HepG2 (cell line): ENCODE results near the gene ALX4. TPM values are rescaled to one million over a fixed set of nuclear protein-coding genes. Genes with fewer than 3 reads are reported as not detected.

Experiments
- ATAC-seq: fragments of 200-7000 bp; cut with Tn5 transposase; 3 replicates; pipeline ENCODE4 v1.9.1; 2020; ENCODE audit warnings: mild to moderate bottlenecking, moderate library complexity
- BruUV-seq: library from RNA; stranded (reverse); fragments of 400-500 nt; replicated peaks from 2 replicates; lab custom pipeline; 2021; lab: Mats Ljungman, UMichigan
- CTCF ChIA-PET: fragments of 300-600 bp; formaldehyde crosslinking; extraction: SDS; loops from one replicate; lab custom pipeline; 2021; ENCODE audit warnings: low total read pairs, inconsistent platforms, low intra/inter-chr PET ratio; lab: Yijun Ruan, JAX
- POLR2A ChIA-PET: fragments of 350-600 bp; sonication (Branson Sonifier 250); formaldehyde crosslinking; loops from one replicate; lab custom pipeline; 2020; ENCODE audit warnings: antibody characterized with exemption, inconsistent platforms; lab: Yijun Ruan, JAX
- DNase-seq: peaks from one replicate; pipeline ENCODE4 v3.0.0-alpha.2; 2015; ENCODE audit warnings: low spot score
- FAIRE-seq: peaks from 3 replicates; lab custom pipeline; 2011; peaks lifted over from hg19 to GRCh38; lab: Jason Lieb, UNC
- H2AFZ ChIP-seq: one replicate; pipeline ENCODE4 v1.6.1; 2011; ENCODE audit warnings: low read length, inconsistent platforms
- H3K27ac ChIP-seq: fragments of 300-600 bp; 3 replicates; pipeline ENCODE4 v1.8.0; 2011; ENCODE audit warnings: mixed run types, mild to moderate bottlenecking, mixed read lengths, low read length, inconsistent platforms; ENCODE audit not compliant: insufficient read depth; ENCODE audit errors: extremely low read length
- H3K27me3 ChIP-seq, 2 experiments: fragments of 200-600 bp in 1 of 2; 2 replicates in 1 of 2; 3 replicates in 1 of 2; pipeline versions ENCODE4 v1.6.0 to v1.8.0; 2011; ENCODE audit warnings: low read length in 2 of 2, mild to moderate bottlenecking in 2 of 2, moderate library complexity in 2 of 2, inconsistent platforms in 1 of 2; ENCODE audit not compliant: insufficient read depth in 2 of 2, control insufficient read depth in 1 of 2
- H3K36me3 ChIP-seq, 2 experiments: fragments of 200-600 bp in 1 of 2; replicated peaks in 1 of 2; 2 replicates in 1 of 2; 3 replicates in 1 of 2; pipeline versions ENCODE4 v1.5.1 to v1.8.0; 2011; ENCODE audit warnings: low read length in 2 of 2, inconsistent platforms in 1 of 2; ENCODE audit not compliant: insufficient read depth in 2 of 2, control insufficient read depth in 1 of 2
- H3K4me1 ChIP-seq: 2 replicates; pipeline ENCODE4 v1.5.1; 2012; ENCODE audit warnings: low read length, inconsistent platforms; ENCODE audit not compliant: insufficient read depth
- H3K4me2 ChIP-seq: 2 replicates; pipeline ENCODE4 v1.6.0; 2011; ENCODE audit warnings: low read depth, low read length, inconsistent platforms
- H3K4me3 ChIP-seq, 3 experiments: fragments of 200-600 bp in 1 of 3; sonication (generic), shearing (Covaris generic) in 1 of 3; replicated peaks in 1 of 3; 2 replicates each; pipeline ENCODE4 v1.5.1; 2011 to 2016; ENCODE audit warnings: low read length in 3 of 3, inconsistent platforms in 2 of 3, low read depth in 2 of 3, mild to moderate bottlenecking in 2 of 3, control low read depth in 1 of 3, mixed read lengths in 1 of 3; ENCODE audit not compliant: insufficient read depth in 1 of 3
- H3K79me2 ChIP-seq: one replicate; pipeline ENCODE4 v1.6.1; 2011; ENCODE audit warnings: low read length, inconsistent platforms; ENCODE audit not compliant: insufficient read depth
- H3K9ac ChIP-seq: 2 replicates; pipeline ENCODE4 v1.6.0; 2011; ENCODE audit warnings: mild to moderate bottlenecking, low read depth, low read length, inconsistent platforms; ENCODE audit not compliant: insufficient read depth
- H3K9me3 ChIP-seq: 2 replicates; pipeline ENCODE4 v1.5.1; 2012; ENCODE audit warnings: mild to moderate bottlenecking, low read length
- H4K20me1 ChIP-seq: 2 replicates; pipeline ENCODE4 v1.6.0; 2011; ENCODE audit warnings: inconsistent platforms, mild to moderate bottlenecking, low read length, moderate library complexity; ENCODE audit not compliant: insufficient read depth
- CENPT ChIP-seq: sonication (generic); formaldehyde crosslinking; IDR thresholded peaks from 2 replicates; pipeline ENCODE4 v1.8.0; 2022; ENCODE audit warnings: low read depth, mild to moderate bottlenecking, moderate library complexity, missing genetic modification reagents
- JUN ChIP-seq: sonication (generic); formaldehyde crosslinking; IDR thresholded peaks from 2 replicates; pipeline ENCODE4 v1.4.0; 2020; ENCODE audit warnings: mild to moderate bottlenecking, missing genetic modification reagents
- NCOR1 ChIP-seq: fragments of 200-600 bp; sonication (generic); IDR thresholded peaks from 2 replicates; pipeline ENCODE4 v1.7.0; 2017; ENCODE audit warnings: antibody characterized with exemption, low read length, borderline replicate concordance
- NFYC ChIP-seq: IDR thresholded peaks from 2 replicates; pipeline ENCODE4 v1.6.1; 2016; ENCODE audit warnings: missing genetic modification reagents, missing compliant biosample characterization
- NR2F6 ChIP-seq, 2 experiments: IDR thresholded peaks; 2 replicates each; pipeline ENCODE4 v1.6.1; 2016; ENCODE audit warnings: antibody characterized with exemption in 1 of 2, mild to moderate bottlenecking in 1 of 2
- PITX1 ChIP-seq: sonication (generic); formaldehyde crosslinking; IDR thresholded peaks from 2 replicates; pipeline ENCODE4 v1.5.1; 2020; ENCODE audit warnings: mild to moderate bottlenecking, missing genetic modification reagents
- SAP130 ChIP-seq: IDR thresholded peaks from 2 replicates; pipeline ENCODE4 v1.6.1; 2016; ENCODE audit warnings: low read depth
- SRF ChIP-seq: IDR thresholded peaks from 2 replicates; pipeline ENCODE4 v1.6.1; 2011; ENCODE audit warnings: mild to moderate bottlenecking, low read depth, low read length, moderate library complexity
- TAF15 ChIP-seq: fragments of 200-400 bp; formaldehyde crosslinking; IDR thresholded peaks from one replicate; pipeline ENCODE4 v1.6.1; 2018; ENCODE audit warnings: mild to moderate bottlenecking, low read depth, low read length; ENCODE audit not compliant: poor library complexity, severe bottlenecking
- TEAD3 ChIP-seq: optimal IDR thresholded peaks from 2 replicates; pipeline ENCODE3; 2016; ENCODE audit warnings: borderline replicate concordance
- TRIM24 ChIP-seq: sonication (generic); formaldehyde crosslinking; IDR thresholded peaks from 2 replicates; pipeline ENCODE4 v1.8.0; 2022; ENCODE audit warnings: mild to moderate bottlenecking, missing genetic modification reagents
- ZNF761 ChIP-seq: sonication (generic); formaldehyde crosslinking; conservative IDR thresholded peaks from 2 replicates; pipeline ENCODE4 v1.4.0; 2020; ENCODE audit warnings: mild to moderate bottlenecking, missing genetic modification reagents
- ZNF891 ChIP-seq: sonication (generic); formaldehyde crosslinking; IDR thresholded peaks from 2 replicates; pipeline ENCODE4 v1.5.0; 2020; ENCODE audit warnings: mild to moderate bottlenecking, missing genetic modification reagents
- ZSCAN20 ChIP-seq: sonication (generic); formaldehyde crosslinking; IDR thresholded peaks from 2 replicates; pipeline ENCODE4 v1.4.0; 2020; ENCODE audit warnings: missing genetic modification reagents, mild to moderate bottlenecking, borderline replicate concordance
- ZZZ3 ChIP-seq: sonication (generic); formaldehyde crosslinking; IDR thresholded peaks from 2 replicates; pipeline ENCODE4 v1.4.0; 2020; ENCODE audit warnings: missing genetic modification reagents, mild to moderate bottlenecking, borderline replicate concordance
- WGBS: methylation state at CpG from one replicate; pipeline ENCODE4 v1.1.6; 2017; ENCODE audit warnings: low lambda C conversion rate; 5-methylcytosine and 5-hydroxymethylcytosine counted together
- in situ Hi-C: cut with HindIII; loops from 2 replicates; pipeline ENCODE4 v1.10.0; 2017; ENCODE audit warnings: low pct_unique_long_range_greater_than_20kb; ENCODE audit not compliant: extremely low pct_ligation_motif_present
- intact Hi-C: fragments of 100-400 bp; cut with micrococcal nuclease; formaldehyde crosslinking; loops from one replicate; pipeline ENCODE4 v1.10.0; 2022; ENCODE audit not compliant: unreplicated experiment
- polyA plus RNA-seq, 8 experiments: library from polyadenylated mRNA; depleted of rRNA in 3 of 8; stranded (reverse) in 7 of 8; unstranded in 1 of 8; fragments of >200 nt; fragmentation: Illumina TruSeq in 4 of 8; extraction: Trizol in 4 of 8; gene quantifications; 2 replicates each; pipeline versions ENCODE4 v1.2.1 to v1.2.3, GENCODE V29; 2011 to 2016; ENCODE audit warnings: low read depth in 4 of 8, missing spikeins in 1 of 8, mixed read lengths in 1 of 8; ENCODE audit not compliant: insufficient read depth in 1 of 8
- total RNA-seq, 5 experiments: library from RNA; depleted of rRNA; stranded (reverse); fragments of >200 nt; fragmentation: Illumina TruSeq; extraction: Trizol; gene quantifications; 2 replicates each; pipeline ENCODE4 v1.2.3, GENCODE V29; 2016; ENCODE audit warnings: low read depth in 1 of 5
- TF ChIP-seq, protein P1 (sequence below): sonication (generic); formaldehyde crosslinking; IDR thresholded peaks from 2 replicates; pipeline ENCODE4 v1.8.0; 2022; ENCODE audit warnings: mild to moderate bottlenecking, missing genetic modification reagents, borderline replicate concordance
- TF ChIP-seq, protein P2 (sequence below): sonication (generic); formaldehyde crosslinking; conservative IDR thresholded peaks from 2 replicates; pipeline ENCODE4 v1.4.0; 2020; ENCODE audit warnings: mild to moderate bottlenecking, missing genetic modification reagents, moderate library complexity
- TF ChIP-seq, protein P3 (sequence below): sonication (generic); formaldehyde crosslinking; IDR thresholded peaks from 2 replicates; pipeline ENCODE4 v1.4.0; 2020; ENCODE audit warnings: missing genetic modification reagents
- TF ChIP-seq, protein P4 (sequence below): IDR thresholded peaks from 2 replicates; pipeline ENCODE4 v1.6.1; 2018; ENCODE audit warnings: missing genetic modification reagents

The ALX4 gene
- total and polyA plus RNA-seq, 2 of the 13 experiments (the other 11 are each of a cell fraction or from before 2014, with no cell fraction given): not detected

DNA sequence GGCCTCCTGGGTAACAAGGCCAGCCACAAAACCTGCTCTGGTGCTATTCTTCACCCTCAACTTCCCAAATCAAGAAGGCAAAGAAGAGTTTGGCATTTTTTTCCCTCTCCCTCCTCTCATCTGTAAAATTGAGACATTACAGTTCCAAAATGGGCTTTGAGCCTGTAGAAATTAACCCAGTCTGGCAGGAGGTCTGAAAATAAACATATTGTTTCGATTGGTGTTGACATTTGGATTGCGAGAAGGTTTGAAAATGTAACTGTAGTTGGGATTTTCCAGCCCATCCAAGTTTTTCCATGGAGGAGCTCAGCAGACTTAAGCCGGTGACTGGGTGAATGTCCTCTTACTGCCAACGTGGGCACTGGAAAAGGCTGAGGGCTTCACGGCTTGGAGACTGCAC, 35.0 kb upstream of the ALX4 start:
- 18% methylated on average over 5 of the region's 5 CpGs for WGBS
- DNase-seq: no peak
- in situ Hi-C loops: no loop called here
- TF ChIP-seq ZNF891 (CRISPR knock-in tag) (no peak), TEAD3 (CRISPR knock-in tag) (no peak), PITX1 (CRISPR knock-in tag) (no peak), SAP130 (CRISPR knock-in tag) (no peak), SRF (no peak), ZSCAN20 (CRISPR knock-in tag) (no peak), TAF15 (no peak), JUN (CRISPR knock-in tag) (no peak), ZNF761 (CRISPR knock-in tag) (no peak), ZZZ3 (CRISPR knock-in tag) (no peak), NCOR1 (no peak), NFYC (no peak), TRIM24 (CRISPR knock-in tag) (no peak), CENPT (CRISPR knock-in tag) (no peak), NR2F6 (IDR thresholded peaks at IDR 0.05) (no peak), NR2F6 (CRISPR knock-in tag; IDR thresholded peaks at IDR 0.05) (no peak)
- TF ChIP-seq, protein P1, sequence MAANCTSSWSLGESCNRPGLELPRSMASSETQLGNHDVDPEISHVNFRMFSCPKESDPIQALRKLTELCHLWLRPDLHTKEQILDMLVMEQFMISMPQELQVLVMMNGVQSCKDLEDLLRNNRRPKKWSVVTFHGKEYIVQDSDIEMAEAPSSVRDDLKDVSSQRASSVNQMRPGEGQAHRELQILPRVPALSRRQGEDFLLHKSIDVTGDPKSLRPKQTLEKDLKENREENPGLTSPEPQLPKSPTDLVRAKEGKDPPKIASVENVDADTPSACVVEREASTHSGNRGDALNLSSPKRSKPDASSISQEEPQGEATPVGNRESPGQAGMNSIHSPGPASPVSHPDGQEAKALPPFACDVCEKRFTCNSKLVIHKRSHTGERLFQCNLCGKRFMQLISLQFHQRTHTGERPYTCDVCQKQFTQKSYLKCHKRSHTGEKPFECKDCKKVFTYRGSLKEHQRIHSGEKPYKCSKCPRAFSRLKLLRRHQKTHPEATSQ (CRISPR knock-in tag): no peak
- TF ChIP-seq, protein P2, sequence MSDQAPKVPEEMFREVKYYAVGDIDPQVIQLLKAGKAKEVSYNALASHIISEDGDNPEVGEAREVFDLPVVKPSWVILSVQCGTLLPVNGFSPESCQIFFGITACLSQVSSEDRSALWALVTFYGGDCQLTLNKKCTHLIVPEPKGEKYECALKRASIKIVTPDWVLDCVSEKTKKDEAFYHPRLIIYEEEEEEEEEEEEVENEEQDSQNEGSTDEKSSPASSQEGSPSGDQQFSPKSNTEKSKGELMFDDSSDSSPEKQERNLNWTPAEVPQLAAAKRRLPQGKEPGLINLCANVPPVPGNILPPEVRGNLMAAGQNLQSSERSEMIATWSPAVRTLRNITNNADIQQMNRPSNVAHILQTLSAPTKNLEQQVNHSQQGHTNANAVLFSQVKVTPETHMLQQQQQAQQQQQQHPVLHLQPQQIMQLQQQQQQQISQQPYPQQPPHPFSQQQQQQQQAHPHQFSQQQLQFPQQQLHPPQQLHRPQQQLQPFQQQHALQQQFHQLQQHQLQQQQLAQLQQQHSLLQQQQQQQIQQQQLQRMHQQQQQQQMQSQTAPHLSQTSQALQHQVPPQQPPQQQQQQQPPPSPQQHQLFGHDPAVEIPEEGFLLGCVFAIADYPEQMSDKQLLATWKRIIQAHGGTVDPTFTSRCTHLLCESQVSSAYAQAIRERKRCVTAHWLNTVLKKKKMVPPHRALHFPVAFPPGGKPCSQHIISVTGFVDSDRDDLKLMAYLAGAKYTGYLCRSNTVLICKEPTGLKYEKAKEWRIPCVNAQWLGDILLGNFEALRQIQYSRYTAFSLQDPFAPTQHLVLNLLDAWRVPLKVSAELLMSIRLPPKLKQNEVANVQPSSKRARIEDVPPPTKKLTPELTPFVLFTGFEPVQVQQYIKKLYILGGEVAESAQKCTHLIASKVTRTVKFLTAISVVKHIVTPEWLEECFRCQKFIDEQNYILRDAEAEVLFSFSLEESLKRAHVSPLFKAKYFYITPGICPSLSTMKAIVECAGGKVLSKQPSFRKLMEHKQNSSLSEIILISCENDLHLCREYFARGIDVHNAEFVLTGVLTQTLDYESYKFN: no peak
- TF ChIP-seq, protein P3, sequence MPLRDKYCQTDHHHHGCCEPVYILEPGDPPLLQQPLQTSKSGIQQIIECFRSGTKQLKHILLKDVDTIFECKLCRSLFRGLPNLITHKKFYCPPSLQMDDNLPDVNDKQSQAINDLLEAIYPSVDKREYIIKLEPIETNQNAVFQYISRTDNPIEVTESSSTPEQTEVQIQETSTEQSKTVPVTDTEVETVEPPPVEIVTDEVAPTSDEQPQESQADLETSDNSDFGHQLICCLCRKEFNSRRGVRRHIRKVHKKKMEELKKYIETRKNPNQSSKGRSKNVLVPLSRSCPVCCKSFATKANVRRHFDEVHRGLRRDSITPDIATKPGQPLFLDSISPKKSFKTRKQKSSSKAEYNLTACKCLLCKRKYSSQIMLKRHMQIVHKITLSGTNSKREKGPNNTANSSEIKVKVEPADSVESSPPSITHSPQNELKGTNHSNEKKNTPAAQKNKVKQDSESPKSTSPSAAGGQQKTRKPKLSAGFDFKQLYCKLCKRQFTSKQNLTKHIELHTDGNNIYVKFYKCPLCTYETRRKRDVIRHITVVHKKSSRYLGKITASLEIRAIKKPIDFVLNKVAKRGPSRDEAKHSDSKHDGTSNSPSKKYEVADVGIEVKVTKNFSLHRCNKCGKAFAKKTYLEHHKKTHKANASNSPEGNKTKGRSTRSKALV (CRISPR knock-in tag): no peak
- TF ChIP-seq, protein P4, sequence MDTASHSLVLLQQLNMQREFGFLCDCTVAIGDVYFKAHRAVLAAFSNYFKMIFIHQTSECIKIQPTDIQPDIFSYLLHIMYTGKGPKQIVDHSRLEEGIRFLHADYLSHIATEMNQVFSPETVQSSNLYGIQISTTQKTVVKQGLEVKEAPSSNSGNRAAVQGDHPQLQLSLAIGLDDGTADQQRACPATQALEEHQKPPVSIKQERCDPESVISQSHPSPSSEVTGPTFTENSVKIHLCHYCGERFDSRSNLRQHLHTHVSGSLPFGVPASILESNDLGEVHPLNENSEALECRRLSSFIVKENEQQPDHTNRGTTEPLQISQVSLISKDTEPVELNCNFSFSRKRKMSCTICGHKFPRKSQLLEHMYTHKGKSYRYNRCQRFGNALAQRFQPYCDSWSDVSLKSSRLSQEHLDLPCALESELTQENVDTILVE: no peak

More for the DNA sequence above, 35.0 kb upstream of the ALX4 start:
- FAIRE-seq (no peak), ATAC-seq (no peak)
- no TSS peak for BruUV-seq
- no peaks in the 10 kb centered on the region for H3K79me2 ChIP-seq
- H3K36me3 ChIP-seq: no peaks in the 10 kb centered on the region
- H4K20me1 ChIP-seq: no peaks in the 10 kb centered on the region
- CTCF ChIA-PET: no interaction called here
- H3K4me3 ChIP-seq: no peak overlapping the region
- no peak overlapping the region for H3K4me2 ChIP-seq
- no peaks in the 10 kb centered on the region for H3K9me3 ChIP-seq
- H2AFZ ChIP-seq: no peak overlapping the region
- POLR2A ChIA-PET: no interaction called here
- peaks cover 2 to 16% of the 10 kb centered on the region in 2 experiments; a peak in 3 of 5 replicates for H3K27me3 ChIP-seq
- intact Hi-C loops: no loop called here
- H3K4me1 ChIP-seq: no peaks in the 10 kb centered on the region
- no peak overlapping the region for H3K9ac ChIP-seq
- H3K27ac ChIP-seq: no peak overlapping the region
